PC-3 (cell line): ENCODE results near the gene PEPD. TPM values are rescaled to one million over a fixed set of nuclear protein-coding genes. Genes with fewer than 3 reads are reported as not detected.

ENCODE experiments used
- ATAC-seq: fragments of 200-7000 bp; cut with Tn5 transposase; 2 replicates; pipeline ENCODE4 v1.9.1; 2020; ENCODE audit warnings: mild to moderate bottlenecking, moderate library complexity
- BruUV-seq: library from RNA; stranded (reverse); fragments of 400-500 nt; replicated peaks from 2 replicates; lab custom pipeline; 2021; lab: Mats Ljungman, UMichigan
- CTCF ChIA-PET: fragments of 300-600 bp; sonication (Branson Sonifier 250); formaldehyde crosslinking; loops from one replicate; lab custom pipeline; 2022; ENCODE audit warnings: antibody characterized with exemption; lab: Charles Lee
- POLR2A ChIA-PET: fragments of 300-600 bp; sonication (Branson Sonifier 250); formaldehyde crosslinking; loops from one replicate; lab custom pipeline; 2022; ENCODE audit warnings: antibody characterized with exemption; ENCODE audit not compliant: unreplicated experiment; lab: Charles Lee
- DNase-seq: peaks from one replicate; pipeline ENCODE4 v3.0.0-alpha.2; 2015
- H2AFZ ChIP-seq: fragments of 300-600 bp; sonication (generic); 2 replicates; pipeline ENCODE4 v1.6.0; 2016; ENCODE audit warnings: antibody characterized with exemption, low read length
- H3F3A ChIP-seq: fragments of 300-600 bp; sonication (generic); one replicate; pipeline ENCODE4 v1.6.0; 2017; ENCODE audit warnings: antibody characterized with exemption, low read length, control low read depth, mild to moderate bottlenecking; ENCODE audit not compliant: unreplicated experiment
- H3K27ac ChIP-seq: fragments of 300-600 bp; sonication (generic); 2 replicates; pipeline ENCODE4 v1.5.1; 2016; ENCODE audit warnings: mild to moderate bottlenecking, low read length
- H3K27me3 ChIP-seq: fragments of 300-600 bp; sonication (generic); 2 replicates; pipeline ENCODE4 v1.6.1; 2016; ENCODE audit warnings: low read length, mixed read lengths
- H3K36me3 ChIP-seq: fragments of 300-600 bp; sonication (generic); 2 replicates; pipeline ENCODE4 v1.6.1; 2016; ENCODE audit warnings: low read depth, mixed run types, low read length, mixed read lengths
- H3K4me1 ChIP-seq: fragments of 300-600 bp; sonication (generic); 2 replicates; pipeline ENCODE4 v1.5.1; 2016; ENCODE audit warnings: low read length; ENCODE audit not compliant: insufficient read depth
- H3K4me2 ChIP-seq: fragments of 300-600 bp; sonication (generic); 2 replicates; pipeline ENCODE4 v1.6.0; 2016; ENCODE audit warnings: low read length
- H3K4me3 ChIP-seq: fragments of 300-600 bp; sonication (generic); 2 replicates; pipeline ENCODE4 v1.5.1; 2016; ENCODE audit warnings: mild to moderate bottlenecking, low read length, mixed read lengths
- H3K79me2 ChIP-seq: fragments of 300-600 bp; sonication (generic); 2 replicates; pipeline ENCODE4 v1.6.1; 2017; ENCODE audit warnings: low read length, mixed read lengths
- H3K9ac ChIP-seq: fragments of 300-600 bp; sonication (generic); 2 replicates; pipeline ENCODE4 v1.6.0; 2016; ENCODE audit warnings: mild to moderate bottlenecking, low read length
- H3K9me2 ChIP-seq: fragments of 300-600 bp; sonication (generic); replicated peaks from 2 replicates; pipeline ENCODE4 v1.6.1; 2016; ENCODE audit warnings: mixed run types, low read length, mixed read lengths
- H3K9me3 ChIP-seq: fragments of 300-600 bp; sonication (generic); 2 replicates; pipeline ENCODE4 v1.6.1; 2016; ENCODE audit warnings: low read length, mixed read lengths
- H4K20me1 ChIP-seq: fragments of 300-600 bp; sonication (generic); 2 replicates; pipeline ENCODE4 v1.6.1; 2016; ENCODE audit warnings: low read length, mixed read lengths
- EZH2 ChIP-seq: fragments of 300-600 bp; sonication (generic); IDR thresholded peaks from one replicate; pipeline ENCODE4 v1.6.1; 2017; ENCODE audit warnings: antibody characterized with exemption, mild to moderate bottlenecking, low read length; ENCODE audit not compliant: unreplicated experiment
- EZH2phosphoT487 ChIP-seq: fragments of 300-600 bp; sonication (generic); IDR thresholded peaks from 2 replicates; pipeline ENCODE4 v1.6.1; 2018; ENCODE audit warnings: mild to moderate bottlenecking, antibody characterized with exemption, low read length, borderline replicate concordance
- intact Hi-C: fragments of 100-400 bp; cut with micrococcal nuclease; formaldehyde crosslinking; loops from 2 replicates; pipeline ENCODE4 v1.9.0; 2023
- total RNA-seq: library from RNA; depleted of rRNA; stranded (reverse); fragments of >200 nt; gene quantifications from 2 replicates; pipeline ENCODE4 v1.2.3, GENCODE V29; 2014
- TF ChIP-seq, protein P1 (sequence below): fragments of 300-600 bp; sonication (generic); conservative IDR thresholded peaks from 2 replicates; pipeline ENCODE4 v1.5.1; 2017; ENCODE audit warnings: antibody characterized with exemption, low read depth, mild to moderate bottlenecking, low read length

The PEPD gene
- total RNA-seq, 1 experiment from 2014 or later = 53.4 TPM

DNA sequence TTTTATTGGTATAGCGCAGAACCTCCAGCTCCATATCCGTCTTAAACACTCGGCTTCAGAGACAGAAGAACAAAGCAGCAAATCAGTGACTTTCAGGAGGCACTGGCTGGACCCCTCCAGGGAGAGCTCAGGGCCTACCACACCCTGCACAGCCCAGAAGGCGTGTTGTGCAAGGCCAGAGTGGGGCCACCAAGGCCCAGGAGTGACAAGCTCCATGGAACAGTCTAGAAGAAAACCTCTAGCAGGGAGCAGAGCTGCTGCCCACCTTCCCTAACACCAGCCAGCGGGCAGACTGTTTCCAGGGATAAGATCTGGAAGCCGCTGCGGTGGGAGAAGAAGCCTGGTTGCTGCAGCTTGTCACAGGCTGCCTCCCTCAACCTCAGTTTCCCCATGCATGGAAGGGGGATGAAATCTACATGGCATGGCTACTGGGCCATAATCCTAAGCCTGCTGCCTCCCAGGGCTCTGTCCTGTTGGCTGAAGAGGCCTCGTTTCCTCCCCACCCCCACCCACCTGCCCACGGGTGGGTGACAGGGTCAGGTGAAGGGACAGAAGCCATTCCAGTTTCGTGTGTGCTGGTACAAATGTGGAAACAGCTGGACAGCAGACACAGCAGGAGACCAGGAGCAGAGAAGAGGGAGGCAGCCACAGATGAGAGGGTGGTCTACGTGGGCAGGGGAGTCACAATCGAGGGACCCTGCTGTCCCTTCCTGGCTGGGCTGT lies 57.4 kb downstream of the PEPD start:
- Histone ChIP-seq H4K20me1 (no peaks in the 10 kb centered on the region), H3K27me3 (no peaks in the 10 kb centered on the region), H3K4me1 (no peaks in the 10 kb centered on the region), H3K27ac (no peak overlapping the region), H3K9ac (no peak overlapping the region), H3K4me2 (no peak overlapping the region), H3K9me2 (no peaks in the 10 kb centered on the region), H2AFZ (no peak overlapping the region), H3K36me3 (no peaks in the 10 kb centered on the region), H3K4me3 (no peak overlapping the region), H3F3A (no peaks in the 10 kb centered on the region), H3K79me2 (no peaks in the 10 kb centered on the region), H3K9me3 (no peaks in the 10 kb centered on the region)
- DNase-seq (no peak), ATAC-seq (no peak)
- ChIA-PET CTCF (no interaction called here), POLR2A (no interaction called here)
- BruUV-seq = no TSS peak
- intact Hi-C loops = no loop called here
- TF ChIP-seq EZH2 (no peak), EZH2phosphoT487 (no peak)
- TF ChIP-seq, protein P1, sequence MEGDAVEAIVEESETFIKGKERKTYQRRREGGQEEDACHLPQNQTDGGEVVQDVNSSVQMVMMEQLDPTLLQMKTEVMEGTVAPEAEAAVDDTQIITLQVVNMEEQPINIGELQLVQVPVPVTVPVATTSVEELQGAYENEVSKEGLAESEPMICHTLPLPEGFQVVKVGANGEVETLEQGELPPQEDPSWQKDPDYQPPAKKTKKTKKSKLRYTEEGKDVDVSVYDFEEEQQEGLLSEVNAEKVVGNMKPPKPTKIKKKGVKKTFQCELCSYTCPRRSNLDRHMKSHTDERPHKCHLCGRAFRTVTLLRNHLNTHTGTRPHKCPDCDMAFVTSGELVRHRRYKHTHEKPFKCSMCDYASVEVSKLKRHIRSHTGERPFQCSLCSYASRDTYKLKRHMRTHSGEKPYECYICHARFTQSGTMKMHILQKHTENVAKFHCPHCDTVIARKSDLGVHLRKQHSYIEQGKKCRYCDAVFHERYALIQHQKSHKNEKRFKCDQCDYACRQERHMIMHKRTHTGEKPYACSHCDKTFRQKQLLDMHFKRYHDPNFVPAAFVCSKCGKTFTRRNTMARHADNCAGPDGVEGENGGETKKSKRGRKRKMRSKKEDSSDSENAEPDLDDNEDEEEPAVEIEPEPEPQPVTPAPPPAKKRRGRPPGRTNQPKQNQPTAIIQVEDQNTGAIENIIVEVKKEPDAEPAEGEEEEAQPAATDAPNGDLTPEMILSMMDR = no peak

DNA sequence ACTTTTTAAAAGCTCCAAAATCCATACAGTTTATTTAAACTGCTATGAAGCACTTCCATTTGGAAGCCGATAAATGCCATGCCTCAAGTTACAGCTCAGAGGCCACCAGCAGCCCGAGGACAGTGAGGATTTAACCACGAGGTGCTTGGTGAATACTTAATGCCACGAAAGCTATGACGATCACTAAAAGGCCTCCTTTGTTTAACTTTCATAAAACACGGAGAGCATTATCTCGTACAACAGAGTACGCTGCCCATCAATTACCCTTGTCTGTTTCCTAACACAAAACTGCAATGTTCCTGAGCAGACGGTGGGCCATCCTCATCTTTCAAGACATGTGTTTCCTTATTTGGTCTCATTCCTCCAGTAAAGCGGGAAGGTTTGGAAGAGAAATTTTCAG lies 58.4 kb downstream of the PEPD start:
- POLR2A ChIA-PET = no interaction called here
- CTCF ChIA-PET = no interaction called here
- no TSS peak for BruUV-seq

More for the DNA sequence above, 58.4 kb downstream of the PEPD start:
- DNase-seq (no peak), ATAC-seq (no peak)
- TF ChIP-seq EZH2 (no peak), EZH2phosphoT487 (no peak)
- TF ChIP-seq, protein P1 = no peak
- Histone ChIP-seq H3K4me2 (no peak overlapping the region), H2AFZ (no peak overlapping the region), H3K36me3 (no peaks in the 10 kb centered on the region), H3K9ac (no peak overlapping the region), H3K27me3 (no peaks in the 10 kb centered on the region), H3K79me2 (no peaks in the 10 kb centered on the region), H3K9me2 (no peaks in the 10 kb centered on the region), H4K20me1 (no peaks in the 10 kb centered on the region), H3F3A (no peaks in the 10 kb centered on the region), H3K4me3 (no peak overlapping the region), H3K27ac (no peak overlapping the region), H3K4me1 (no peaks in the 10 kb centered on the region), H3K9me3 (no peaks in the 10 kb centered on the region)
- intact Hi-C loops = no loop called here
